ENCODE data around the gene TSR3.

GRCh38 chr16:1348441-1348840 lies 3.2 kb downstream of the TSR3 start:
- TF ChIP-seq CTCF (conservative IDR thresholded peaks at IDR 0.05 in 1 of 2, IDR thresholded peaks at IDR 0.05 in 1 of 2; ENCODE audit: extremely low read depth in 1 of 2, insufficient read depth in 1 of 2, low read depth in 1 of 2, low read length in 2 of 2) (no peak), EZH2 (IDR thresholded peaks at IDR 0.05; ENCODE audit: borderline replicate concordance, low read length) (no peak)

Measured in mammary epithelial cell (primary cell).